NCI-H2081 treated with DMSO at 0.1 percent for 48 hours (cell line): ENCODE data around the gene CDKAL1.

Experiments used
- DNase-seq: peaks from one replicate; lab custom pipeline; 2025; lab: John Stamatoyannopoulos, UW

CDKAL1 gene

DNA sequence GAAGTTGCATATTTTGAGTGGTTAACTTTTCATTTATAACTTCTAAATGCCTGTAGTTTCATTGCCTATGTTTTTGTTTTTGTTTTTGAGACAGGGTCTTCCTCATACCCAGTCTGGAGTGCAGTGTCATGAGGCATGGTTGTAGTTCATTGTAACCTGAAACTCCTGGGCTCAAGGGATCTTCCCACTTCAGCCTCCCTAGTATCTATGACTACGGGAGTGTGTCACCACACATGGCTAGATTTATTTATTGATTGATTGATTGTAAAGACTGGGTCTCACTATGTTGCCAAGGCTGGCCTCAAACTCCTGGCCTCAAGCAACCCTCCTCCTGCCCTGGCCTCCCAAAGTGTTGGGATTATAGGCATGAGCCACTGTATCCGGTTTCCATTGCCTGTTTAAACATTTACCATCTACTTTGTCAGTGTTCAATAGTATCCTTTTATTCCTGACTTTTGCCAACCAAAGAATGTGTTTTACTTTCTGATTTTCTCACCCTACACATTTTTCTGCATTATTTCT is 144.6 kb downstream of the CDKAL1 start:
- no peak for DNase-seq

DNA sequence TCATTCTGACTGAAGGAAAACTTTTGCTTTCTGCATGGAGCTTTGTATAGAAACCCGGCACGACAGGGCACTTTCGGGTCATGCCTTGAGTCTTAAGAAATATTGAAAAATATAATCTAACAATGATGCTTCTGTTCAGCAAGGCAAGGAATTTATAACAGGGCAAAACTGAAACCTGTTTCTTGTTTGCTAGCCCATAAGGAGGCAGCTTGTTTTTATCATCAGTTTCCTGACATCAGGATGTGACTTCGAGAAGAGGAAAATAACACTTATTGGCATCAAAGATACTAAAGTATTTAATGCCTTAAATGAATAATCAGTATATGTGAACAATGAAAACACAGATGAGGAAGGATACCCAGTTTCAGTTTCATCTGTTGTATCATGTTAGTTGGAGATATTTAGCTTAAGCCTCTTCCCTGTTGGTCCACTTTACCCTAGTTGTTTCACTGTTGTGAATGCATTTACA is 146.5 kb downstream of the CDKAL1 start:
- no peak for DNase-seq

DNA sequence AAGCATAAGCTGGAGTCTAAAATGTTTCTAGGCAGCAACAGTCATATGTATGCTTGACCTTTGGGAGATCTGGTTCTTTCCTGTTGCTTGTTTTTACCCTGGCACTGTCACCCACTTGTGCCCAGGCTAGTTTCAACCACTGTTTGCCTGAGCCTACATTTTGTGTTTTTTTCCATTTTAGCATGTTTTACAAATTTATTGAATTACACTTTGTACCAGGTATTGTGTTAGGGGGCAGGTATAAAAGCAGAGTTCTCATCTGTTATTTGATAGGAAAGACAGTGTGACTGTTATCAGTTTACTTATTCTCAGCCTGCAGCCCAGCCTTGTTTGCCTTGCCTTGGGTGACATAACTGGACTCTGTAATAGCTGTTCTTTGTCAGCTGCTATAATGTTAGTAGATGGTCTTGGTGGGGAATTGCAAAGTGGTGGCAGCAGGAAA is 147.0 kb downstream of the CDKAL1 start:
- DNase-seq, result no peak

DNA sequence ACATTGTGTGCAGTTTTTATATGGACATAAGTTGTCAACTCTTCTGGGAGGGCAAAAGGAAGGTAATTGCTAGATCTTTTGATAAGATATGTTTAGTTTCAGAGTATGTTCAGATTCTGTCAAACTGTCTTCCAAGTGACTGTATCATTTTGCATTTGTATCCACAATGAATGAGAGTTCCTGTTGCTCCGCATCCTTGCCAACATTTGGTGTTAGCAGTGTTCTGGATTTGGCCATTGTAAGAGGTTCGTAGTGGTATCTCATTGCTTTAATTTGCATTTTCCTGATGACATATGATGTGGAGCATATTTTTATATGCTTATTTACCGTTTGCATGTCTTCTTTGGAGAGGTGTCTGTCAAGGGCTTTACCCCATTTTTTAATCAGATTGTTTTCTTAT is 150.2 kb downstream of the CDKAL1 start:
- DNase-seq, result no peak

DNA sequence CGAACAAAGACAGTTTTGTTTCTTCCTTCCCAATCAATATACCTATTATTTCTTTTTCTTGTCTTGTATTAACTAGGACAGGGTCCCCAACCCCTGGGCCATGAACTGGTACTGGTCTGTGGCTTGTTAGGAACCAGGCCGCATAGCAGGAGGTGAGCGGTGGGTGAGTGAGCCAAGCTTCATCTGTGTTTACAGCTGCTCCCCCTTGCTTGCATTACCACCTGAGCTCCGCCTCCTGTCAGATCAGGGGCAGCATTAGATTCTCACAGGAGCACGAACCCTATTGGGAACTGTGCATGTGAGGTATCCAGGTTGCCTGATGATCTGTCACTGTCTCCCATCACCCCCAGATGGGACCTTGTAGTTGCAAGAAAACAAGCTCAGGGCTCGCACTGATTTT is 151.9 kb downstream of the CDKAL1 start:
- DNase-seq, result peak; percentile 81

DNA sequence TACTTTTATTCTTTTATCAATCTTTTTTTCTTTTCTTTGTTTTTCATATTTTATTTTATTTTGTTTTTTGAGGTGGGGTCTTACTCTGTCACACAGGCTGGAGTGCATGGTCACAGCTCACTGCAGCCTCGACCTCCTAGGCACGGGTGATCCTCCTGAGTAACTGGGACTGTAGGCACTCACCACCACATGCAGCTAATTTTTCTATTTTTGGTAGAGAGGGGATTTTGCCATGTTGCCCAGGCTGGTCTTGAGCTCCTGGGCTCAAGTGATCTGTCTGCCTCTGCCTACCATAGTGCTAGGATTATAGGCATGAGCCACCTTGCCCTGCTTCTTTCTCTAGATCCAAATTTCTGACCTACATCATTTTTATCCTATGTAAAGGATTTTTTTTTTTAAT is 153.2 kb downstream of the CDKAL1 start:
- no peak for DNase-seq

DNA sequence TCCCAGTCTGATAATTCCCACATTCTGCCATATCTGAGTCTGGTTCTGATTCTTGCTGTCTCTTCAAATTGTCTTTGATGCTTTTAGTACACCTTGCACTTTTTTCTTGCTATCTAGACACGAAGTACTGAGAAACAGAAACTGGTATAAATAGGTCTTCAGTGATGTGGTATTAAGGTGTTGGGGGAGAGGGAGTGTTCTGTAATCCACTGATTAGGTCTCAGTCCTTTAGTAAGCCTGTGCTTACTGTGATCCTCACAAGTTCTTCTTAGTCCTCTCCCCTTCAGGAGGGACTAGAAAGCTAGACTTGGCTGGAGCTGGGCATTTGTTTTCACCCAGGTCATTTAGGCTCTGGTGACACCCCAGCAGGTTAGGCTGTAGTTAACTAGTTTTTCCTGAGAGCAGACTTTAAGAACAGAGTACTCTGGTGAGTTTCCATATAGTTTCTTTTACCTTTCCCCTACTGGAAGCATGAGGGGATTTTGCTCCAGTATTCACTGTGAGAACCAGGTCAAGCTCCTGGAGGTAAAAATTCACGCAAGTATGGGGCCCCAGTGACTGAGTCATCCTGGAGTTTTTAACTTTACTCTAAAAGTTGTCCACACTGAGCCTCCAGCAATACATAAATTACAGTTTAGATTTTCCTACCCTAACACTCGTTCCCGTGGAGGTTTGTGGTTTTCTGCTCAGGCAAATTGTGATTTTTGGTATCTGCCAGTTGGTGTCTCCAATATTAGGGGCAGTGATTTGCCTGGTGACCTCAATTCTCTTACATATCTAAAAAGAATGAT is 154.6 kb downstream of the CDKAL1 start:
- no peak for DNase-seq

DNA sequence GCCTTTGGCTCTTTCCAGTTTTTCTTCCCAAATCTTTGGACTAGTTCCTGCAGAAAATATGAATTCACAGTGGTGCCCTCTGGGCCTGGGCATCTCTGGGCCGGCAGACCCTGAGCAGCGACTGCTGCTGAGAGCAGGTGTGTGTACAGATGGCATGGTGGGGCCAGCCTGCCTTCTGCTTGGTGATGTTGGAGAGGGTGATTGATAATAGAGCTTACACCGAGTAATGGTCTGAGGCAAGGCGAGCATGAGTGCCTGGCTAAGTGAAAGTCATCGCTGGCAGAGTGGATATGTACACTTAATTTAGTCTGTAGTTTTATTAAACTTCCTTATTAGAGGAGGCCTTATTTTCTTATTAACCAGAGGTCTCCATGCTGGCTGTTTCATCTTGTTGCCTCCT is 156.9 kb downstream of the CDKAL1 start:
- DNase-seq, result peak; percentile 72

DNA sequence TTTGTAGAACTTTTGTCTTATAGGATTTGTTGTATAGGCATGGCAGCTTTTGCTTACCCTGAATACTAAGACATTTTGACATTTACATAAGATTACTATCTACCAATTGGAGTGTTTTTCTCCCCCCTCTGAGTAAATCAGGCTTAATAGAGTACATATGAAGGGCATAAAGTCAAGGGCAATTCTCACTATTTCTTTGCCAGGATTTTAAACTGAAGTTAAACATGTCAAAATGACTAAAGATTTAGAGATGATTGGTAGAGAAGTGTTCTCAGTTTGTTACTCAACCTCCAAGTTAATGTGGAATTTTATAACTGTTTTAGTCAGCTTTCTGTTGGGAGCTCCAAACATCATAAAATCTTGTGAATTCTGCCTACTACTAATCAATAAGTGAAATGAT is 157.8 kb downstream of the CDKAL1 start:
- no peak for DNase-seq

DNA sequence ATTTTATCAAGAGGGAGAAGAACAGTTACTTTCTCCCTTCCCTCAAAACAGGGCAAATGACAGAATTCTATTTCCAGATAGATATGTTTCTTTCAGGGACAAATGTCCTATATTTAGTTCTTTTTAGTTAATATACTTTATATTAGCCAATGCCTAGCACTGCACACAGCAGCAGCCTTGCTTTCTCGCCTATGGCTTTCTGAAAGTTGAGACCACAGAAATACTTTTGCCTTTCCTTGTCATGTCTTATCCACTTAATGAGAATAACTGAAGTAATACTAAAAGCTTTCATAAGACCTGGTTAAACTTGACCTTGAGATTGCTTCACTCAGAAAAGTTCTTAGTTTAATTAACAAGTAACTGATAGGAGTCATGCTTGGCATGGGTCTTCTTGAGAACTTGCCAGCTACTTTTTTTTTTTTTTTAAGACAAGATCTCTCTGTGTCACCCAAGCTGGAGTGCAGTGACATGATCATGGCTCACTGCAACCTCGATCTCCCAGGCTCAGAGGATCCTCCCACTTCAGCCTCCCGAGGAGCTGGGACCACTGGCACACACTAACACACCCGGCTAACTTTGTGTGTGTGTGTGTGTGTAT is 159.3 kb downstream of the CDKAL1 start:
- DNase-seq, result no peak

DNA sequence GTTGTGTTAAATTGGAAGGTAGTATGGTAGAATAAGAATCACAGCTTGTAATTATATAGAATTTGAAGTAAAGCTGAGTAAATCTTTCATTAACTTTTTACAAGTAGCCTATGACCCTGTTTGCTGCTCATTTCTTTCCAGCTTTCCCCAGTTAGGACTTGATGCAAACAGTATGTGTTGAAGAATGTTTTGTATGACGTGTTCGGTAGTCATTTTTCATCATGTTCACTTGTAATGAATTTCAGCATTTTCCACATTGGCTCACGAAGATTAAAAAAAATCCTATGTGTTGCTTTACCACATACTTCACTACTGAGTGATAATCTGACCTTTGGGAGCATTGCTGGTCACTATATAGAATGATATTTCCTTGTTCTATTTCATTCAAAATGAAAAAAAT is 162.4 kb downstream of the CDKAL1 start:
- no peak for DNase-seq

DNA sequence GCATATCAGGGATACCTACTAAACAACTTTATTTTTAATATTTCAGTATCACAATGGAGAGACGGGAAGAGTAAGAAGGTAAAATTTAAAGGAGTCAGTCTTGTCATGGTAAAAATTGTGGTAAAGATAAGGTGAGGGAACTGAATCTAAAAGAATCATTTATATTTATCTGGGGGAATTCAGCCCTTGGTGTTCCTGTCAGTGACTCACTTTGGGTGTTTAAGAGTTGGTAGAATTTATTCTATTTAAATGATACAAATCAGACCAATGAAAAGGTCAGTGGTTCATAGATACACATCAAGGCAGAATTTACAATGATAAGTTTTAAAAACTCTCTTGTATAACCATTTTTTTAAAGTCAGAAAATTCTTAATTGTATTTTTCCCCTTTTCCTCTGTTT is 164.4 kb downstream of the CDKAL1 start:
- no peak for DNase-seq

DNA sequence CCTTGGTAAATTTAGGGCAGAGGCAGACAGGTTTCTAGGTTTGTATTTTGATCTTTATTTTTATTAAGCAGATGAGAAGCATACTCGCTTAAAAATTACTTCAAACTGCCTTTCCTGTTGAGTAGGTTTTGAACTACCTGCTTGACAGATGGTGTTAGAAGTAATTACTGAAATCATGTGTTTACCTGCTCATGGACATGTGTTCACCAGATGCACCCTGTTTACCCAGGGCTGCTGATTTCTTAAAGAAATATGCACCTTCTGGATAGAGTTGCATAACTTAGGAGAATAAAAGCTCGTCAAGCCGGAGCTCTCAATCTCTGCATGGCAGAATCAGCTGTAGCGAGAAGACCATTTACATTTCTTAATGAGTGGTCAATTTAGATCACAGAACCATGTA is 165.1 kb downstream of the CDKAL1 start:
- DNase-seq, result peak; percentile 75

DNA sequence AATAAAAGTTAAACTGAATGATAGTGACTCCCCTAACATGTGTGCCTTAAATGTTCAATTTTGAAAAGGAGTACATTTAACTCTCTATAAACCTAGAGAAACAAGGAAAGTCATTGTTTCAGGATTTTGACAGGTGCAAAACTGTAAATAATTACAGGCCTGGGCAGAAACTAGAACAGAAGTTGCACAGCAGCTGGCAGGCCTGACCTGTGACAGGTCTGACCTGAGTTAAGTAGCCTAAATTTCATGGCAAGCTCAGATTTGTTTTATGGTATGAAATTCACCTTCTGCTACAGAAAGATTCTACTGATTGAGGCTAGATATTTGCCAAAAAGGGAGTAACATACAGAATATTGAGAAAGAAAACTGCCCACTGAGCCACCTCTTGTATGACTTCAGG is 166.1 kb downstream of the CDKAL1 start:
- no peak for DNase-seq

DNA sequence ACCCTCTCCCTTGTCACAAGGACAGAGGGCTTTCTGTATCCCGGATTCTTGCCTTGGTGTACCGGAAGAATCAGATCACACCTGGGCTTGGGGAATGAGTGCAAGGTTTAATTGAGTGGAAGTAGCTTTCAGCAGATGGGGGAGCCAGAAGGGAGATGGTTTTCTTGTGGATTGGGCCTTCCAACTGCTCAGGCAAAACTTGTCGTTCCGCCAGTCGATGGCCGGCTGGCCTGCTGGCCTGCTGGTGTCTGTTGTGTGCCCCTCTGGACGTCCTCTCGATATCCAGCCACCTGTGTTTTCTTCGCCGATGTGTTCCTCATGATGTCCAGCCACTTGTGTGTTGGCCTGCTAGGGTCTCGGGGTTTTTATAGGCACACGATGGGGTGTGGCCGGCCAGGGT is 168.1 kb downstream of the CDKAL1 start:
- no peak for DNase-seq

DNA sequence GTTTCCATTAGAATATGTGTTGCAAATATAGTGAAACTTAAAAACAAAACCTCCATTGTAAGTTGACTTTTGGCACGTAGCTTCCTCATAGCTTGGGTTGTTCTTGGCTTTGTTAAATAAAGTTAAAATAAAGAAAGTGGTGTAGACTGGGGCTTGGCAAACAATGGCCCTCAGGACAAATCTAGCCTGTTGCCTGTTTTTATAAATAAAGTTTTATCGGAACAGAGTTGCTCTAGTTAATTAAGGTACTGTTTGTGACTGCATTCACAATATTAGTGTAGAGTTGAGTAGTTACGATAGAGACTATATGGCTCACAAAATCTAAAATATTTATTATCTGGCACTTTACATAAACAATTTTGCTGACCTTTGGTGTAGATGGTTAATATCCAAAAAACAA is 168.8 kb downstream of the CDKAL1 start:
- DNase-seq, result no peak

DNA sequence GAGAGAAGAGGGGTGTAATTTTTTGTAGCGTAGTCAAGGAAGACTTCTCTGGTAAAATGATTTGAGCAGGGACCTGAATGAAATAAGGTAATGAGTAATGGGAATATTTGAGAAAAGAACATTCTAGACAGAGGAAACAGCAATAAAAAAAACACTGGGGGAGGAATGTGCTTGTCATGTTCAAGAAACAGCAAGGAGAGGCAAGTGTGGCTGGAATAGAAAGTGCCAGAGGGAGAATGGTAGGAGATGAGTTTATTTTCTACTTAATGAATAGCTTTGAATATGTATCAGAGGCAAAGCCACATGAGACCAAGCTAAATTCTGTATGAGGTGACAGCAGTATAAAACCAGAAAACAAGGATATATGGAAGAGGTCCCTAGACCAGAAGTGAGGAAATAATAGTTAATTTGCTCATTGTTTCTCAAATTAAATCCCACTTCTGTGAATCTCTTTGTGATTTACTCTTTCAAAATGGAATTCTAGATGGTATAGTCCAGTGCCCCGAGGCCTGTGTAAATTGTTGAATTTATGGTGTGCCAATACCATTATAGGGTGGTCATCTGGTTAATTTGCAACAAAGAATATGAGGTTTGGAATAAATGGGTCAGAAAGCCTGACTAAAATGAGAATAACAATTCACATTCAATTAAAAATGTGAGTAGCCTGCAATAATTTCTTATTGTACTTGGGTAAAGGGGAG is 170.2 kb downstream of the CDKAL1 start:
- no peak for DNase-seq

DNA sequence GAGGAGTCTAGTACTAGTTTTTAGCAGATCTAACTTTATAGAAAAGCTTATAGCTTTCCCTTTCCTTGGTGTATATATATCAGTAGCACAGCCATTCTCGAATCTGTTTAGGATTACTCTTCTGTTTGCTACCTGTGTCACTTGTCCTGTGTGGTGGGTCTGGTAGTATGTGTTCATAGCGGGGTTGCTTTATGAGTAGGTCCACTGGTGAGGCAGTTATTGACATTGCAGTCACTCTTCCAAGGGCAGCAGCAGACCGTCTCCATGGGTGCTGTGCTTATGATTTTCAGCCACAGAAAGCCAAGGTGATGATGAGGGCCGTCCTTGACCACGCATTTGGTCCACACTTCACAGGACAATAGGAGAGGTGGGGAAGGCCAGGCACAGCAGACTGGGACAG is 171.5 kb downstream of the CDKAL1 start:
- no peak for DNase-seq

DNA sequence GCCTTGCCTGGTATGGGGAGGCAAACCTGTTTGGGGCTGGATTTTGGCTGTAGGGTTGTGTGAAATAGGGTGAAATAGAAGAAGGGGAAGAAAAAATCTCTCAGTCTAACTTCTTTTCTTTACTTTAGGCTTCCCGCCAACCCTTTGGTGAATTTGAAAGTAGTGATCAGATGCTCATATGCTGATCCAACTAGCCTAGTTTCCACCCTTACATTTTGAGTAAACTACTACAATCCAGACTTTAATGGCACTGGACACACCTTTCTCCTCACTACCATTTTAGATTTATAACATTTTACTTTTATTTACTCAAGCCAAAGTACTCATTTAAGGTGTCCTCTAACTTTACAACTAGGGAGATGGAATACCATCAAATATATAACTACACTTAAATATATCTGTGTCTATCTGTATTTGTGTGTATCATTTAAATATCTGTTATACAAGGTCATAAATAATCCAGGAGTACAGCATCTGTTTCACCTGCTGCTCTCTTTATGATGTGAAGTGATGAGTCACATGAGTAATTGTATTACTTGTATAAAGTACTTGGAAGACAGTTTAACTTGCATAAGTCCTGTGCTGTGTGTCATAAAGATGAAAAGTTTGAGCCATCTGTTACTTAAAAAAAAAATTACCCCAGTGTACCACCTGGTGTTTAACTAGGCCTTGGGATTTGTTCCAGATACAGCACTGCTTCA is 172.1 kb downstream of the CDKAL1 start:
- no peak for DNase-seq

DNA sequence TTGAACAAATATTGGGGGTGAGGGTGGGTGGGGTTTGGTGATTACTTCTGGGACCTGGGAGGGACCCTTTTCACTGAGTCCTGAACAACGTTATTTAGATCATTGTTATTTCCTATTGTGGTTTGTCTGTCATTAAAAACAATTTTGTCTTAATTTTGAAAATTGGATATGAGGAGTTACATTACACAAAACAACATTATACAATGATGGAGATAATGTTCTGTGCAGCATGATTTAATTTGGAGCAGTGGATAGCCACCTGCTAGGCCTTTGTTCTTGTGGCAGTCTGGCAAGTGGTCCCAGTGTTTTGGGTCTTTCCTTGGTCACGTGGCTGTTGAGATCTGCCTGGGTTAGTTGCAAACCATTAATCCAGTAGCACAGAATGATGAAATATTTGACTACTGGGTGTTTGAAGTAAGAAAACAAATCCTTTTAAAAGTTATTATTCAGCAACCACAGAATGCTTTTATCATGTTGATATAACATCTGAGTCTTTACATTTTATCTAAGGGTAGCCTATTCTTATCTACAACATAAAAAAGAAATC is 172.8 kb downstream of the CDKAL1 start:
- peak; percentile 97 for DNase-seq

DNA sequence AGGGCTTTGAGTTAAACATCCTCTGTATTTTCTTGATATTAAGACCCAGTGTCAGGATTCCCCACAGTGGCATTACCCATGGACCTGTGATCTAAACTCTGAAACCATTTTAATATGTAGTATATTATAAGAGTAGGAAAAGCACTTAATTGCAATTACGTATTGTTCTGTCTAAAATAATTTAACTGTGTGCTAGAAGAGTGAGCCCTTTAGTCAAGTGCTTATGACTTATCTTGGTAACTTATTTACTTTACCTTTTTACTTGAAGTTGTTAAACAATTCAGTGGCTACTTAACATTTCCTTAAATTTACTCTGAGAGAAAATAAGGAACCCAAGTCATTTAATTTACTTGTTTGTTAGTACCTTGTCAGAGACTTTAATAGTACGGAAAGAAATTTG is 173.6 kb downstream of the CDKAL1 start:
- no peak for DNase-seq
